Upper lobe of right lung (tissue), 1 donor: ENCODE data around the gene OSBPL6. TPM values are rescaled to one million over a fixed set of nuclear protein-coding genes. Genes with fewer than 3 reads are reported as not detected.

Experiments
- ATAC-seq: fragments of 200-7000 bp; cut with Tn5 transposase; one replicate; pipeline ENCODE4 v1.9.1; 2020; ENCODE audit warnings: mild to moderate bottlenecking, moderate library complexity
- DNase-seq: peaks from one replicate; pipeline ENCODE4 v3.0.0-alpha.2; 2020
- H3K27ac ChIP-seq: fragments of 200-600 bp; one replicate; pipeline ENCODE4 v1.8.0; 2022
- H3K27me3 ChIP-seq: fragments of 200-600 bp; one replicate; pipeline ENCODE4 v1.8.0; 2022; ENCODE audit warnings: mild to moderate bottlenecking
- H3K36me3 ChIP-seq: fragments of 200-600 bp; one replicate; pipeline ENCODE4 v1.8.0; 2022
- H3K4me1 ChIP-seq: fragments of 200-600 bp; one replicate; pipeline ENCODE4 v1.8.0; 2022
- H3K4me3 ChIP-seq: fragments of 200-600 bp; one replicate; pipeline ENCODE4 v1.8.0; 2022; ENCODE audit warnings: mild to moderate bottlenecking
- H3K9me3 ChIP-seq: fragments of 200-600 bp; one replicate; pipeline ENCODE4 v1.8.0; 2022
- intact Hi-C: fragments of 100-400 bp; cut with DNase I; formaldehyde crosslinking; loops from one replicate; pipeline ENCODE4 v1.11.0; 2022
- total RNA-seq: library from RNA; stranded (reverse); fragmentation: NEBNext Ultra II Directional; extraction: Animal tissue kit (Norgen Biotek cat#: 25700); gene quantifications from one replicate; pipeline ENCODE4 v1.2.1, GENCODE V29; 2021
- TF ChIP-seq, protein P1 (sequence below): fragments of 200-600 bp; IDR thresholded peaks from one replicate; pipeline ENCODE4 v1.8.0; 2022; ENCODE audit warnings: antibody characterized with exemption
- donor health status: DM: no; HTN: yes; CAD: no; lungs with severe emphysema.

OSBPL6 gene
- total RNA-seq, 1 donor from 2014 or later, result 2.6 TPM

GRCh38 chr2:178263159-178263860 is 69.0 kb downstream of the OSBPL6 start:
- ATAC-seq, result no peak
- TF ChIP-seq, protein P1, sequence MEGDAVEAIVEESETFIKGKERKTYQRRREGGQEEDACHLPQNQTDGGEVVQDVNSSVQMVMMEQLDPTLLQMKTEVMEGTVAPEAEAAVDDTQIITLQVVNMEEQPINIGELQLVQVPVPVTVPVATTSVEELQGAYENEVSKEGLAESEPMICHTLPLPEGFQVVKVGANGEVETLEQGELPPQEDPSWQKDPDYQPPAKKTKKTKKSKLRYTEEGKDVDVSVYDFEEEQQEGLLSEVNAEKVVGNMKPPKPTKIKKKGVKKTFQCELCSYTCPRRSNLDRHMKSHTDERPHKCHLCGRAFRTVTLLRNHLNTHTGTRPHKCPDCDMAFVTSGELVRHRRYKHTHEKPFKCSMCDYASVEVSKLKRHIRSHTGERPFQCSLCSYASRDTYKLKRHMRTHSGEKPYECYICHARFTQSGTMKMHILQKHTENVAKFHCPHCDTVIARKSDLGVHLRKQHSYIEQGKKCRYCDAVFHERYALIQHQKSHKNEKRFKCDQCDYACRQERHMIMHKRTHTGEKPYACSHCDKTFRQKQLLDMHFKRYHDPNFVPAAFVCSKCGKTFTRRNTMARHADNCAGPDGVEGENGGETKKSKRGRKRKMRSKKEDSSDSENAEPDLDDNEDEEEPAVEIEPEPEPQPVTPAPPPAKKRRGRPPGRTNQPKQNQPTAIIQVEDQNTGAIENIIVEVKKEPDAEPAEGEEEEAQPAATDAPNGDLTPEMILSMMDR, result no peak
- no peaks in the 10 kb centered on the region for H3K27me3 ChIP-seq
- no peaks in the 10 kb centered on the region for H3K36me3 ChIP-seq
- no peak overlapping the region for H3K4me3 ChIP-seq
- no peaks in the 10 kb centered on the region for H3K9me3 ChIP-seq
- H3K27ac ChIP-seq, result no peak overlapping the region
- H3K4me1 ChIP-seq, result no peaks in the 10 kb centered on the region
- DNase-seq, result no peak
- intact Hi-C loops, result no loop called here

- DNase-seq (no peak), ATAC-seq (no peak)
- H3K27me3 ChIP-seq, result no peaks in the 10 kb centered on the region
- H3K4me1 ChIP-seq, result no peaks in the 10 kb centered on the region
- no peak overlapping the region for H3K27ac ChIP-seq
- no peak overlapping the region for H3K4me3 ChIP-seq
- intact Hi-C loops, result no loop called here
- H3K36me3 ChIP-seq, result no peaks in the 10 kb centered on the region
- no peaks in the 10 kb centered on the region for H3K9me3 ChIP-seq
- TF ChIP-seq, protein P1, result no peak
These were observed 69.9 kb downstream of the OSBPL6 start for GRCh38 chr2:178264211-178264610.

DNA sequence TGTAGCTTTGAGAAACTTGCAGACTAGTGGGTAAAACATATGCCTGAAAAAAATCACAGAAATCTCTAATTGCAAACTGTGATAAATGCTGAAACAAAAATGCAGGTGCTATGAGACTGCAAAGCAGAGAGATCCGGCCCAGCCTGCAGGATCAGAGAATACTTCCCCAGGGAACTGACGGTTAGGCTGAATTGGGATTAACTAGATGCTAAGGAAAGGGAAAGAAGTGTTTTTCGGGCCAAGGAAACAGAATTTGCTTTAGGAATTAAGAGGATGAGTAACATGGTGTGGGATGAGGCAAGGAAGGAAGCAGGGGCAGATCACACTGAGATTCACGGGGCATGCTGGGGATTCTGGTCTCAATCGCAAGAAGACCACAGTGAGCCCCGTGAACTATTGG is 71.5 kb downstream of the OSBPL6 start:
- ATAC-seq (no peak), DNase-seq (no peak)
- Histone ChIP-seq H3K36me3 (no peaks in the 10 kb centered on the region), H3K27me3 (no peaks in the 10 kb centered on the region), H3K4me1 (no peaks in the 10 kb centered on the region), H3K4me3 (no peak overlapping the region), H3K27ac (no peak overlapping the region), H3K9me3 (no peaks in the 10 kb centered on the region)
- intact Hi-C loops, result no loop called here
- TF ChIP-seq, protein P1, result no peak

DNA sequence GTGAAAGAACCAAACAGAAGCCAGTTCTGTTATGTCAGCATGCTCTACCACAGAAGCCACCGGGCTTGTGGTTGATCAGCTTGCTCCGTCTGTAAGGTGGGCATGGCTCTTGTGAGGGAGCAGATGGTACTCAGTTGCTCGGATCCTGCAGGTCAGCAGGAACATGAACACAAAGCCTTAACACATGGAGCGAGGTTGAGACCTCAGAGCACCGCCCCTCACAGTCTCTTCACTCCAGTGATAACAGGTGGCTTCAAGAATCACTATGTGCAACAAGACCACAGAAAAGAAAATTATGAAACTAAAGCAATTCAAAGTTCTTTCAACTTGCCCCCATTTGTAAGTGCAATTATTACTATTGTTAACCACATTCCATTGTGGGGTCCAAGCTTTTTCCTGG is 72.1 kb downstream of the OSBPL6 start:
- H3K9me3 ChIP-seq, result no peaks in the 10 kb centered on the region
- intact Hi-C loops, result no loop called here
- H3K4me1 ChIP-seq, result no peaks in the 10 kb centered on the region
- no peak for DNase-seq
- H3K27ac ChIP-seq, result no peak overlapping the region
- no peak overlapping the region for H3K4me3 ChIP-seq
- H3K27me3 ChIP-seq, result no peaks in the 10 kb centered on the region
- H3K36me3 ChIP-seq, result no peaks in the 10 kb centered on the region
- ATAC-seq, result no peak
- TF ChIP-seq, protein P1, result no peak

- DNase-seq (no peak), ATAC-seq (no peak)
- no peaks in the 10 kb centered on the region for H3K9me3 ChIP-seq
- H3K27ac ChIP-seq, result no peak overlapping the region
- intact Hi-C loops, result no loop called here
- H3K27me3 ChIP-seq, result no peaks in the 10 kb centered on the region
- H3K4me3 ChIP-seq, result no peak overlapping the region
- TF ChIP-seq, protein P1, result no peak
- H3K36me3 ChIP-seq, result no peaks in the 10 kb centered on the region
- no peaks in the 10 kb centered on the region for H3K4me1 ChIP-seq
These were observed 73.3 kb downstream of the OSBPL6 start for GRCh38 chr2:178267660-178268059.

DNA sequence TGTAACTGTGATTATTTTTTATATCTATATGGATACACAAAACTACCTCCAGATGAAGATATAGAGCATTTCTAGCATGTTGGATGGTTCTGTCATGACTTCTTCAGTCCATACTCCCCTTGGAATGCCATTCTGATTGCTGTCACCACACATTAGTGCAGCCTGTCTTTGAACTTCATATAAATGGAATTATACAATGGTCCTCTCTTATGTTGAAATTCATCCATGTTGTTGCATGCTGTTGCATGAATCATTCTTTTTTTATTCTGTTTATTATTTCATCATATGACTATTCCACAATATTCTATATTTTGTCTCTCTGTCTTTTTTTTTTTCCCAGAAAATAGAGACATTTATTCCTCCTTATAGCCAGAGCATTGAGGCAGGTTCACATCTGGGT is 74.1 kb downstream of the OSBPL6 start:
- no peaks in the 10 kb centered on the region for H3K9me3 ChIP-seq
- H3K4me3 ChIP-seq, result no peak overlapping the region
- no peak for ATAC-seq
- H3K27ac ChIP-seq, result no peak overlapping the region
- intact Hi-C loops, result no loop called here
- H3K36me3 ChIP-seq, result no peaks in the 10 kb centered on the region
- no peaks in the 10 kb centered on the region for H3K27me3 ChIP-seq
- TF ChIP-seq, protein P1, result no peak
- no peaks in the 10 kb centered on the region for H3K4me1 ChIP-seq
- no peak for DNase-seq
